WTC11 (cell line): Measurements from ENCODE around the gene DPYSL5. TPM values are rescaled to one million over a fixed set of nuclear protein-coding genes. Genes with fewer than 3 reads are reported as not detected.

Experiments used
- ATAC-seq: fragments of 200-7000 bp; cut with Tn5 transposase; 2 replicates; pipeline ENCODE4 v1.10.0; 2021; ENCODE audit warnings: mild to moderate bottlenecking, moderate library complexity
- CTCF ChIA-PET: fragments of 300-600 bp; sonication (Branson Sonifier 250); formaldehyde crosslinking; loops from one replicate; lab custom pipeline; 2021; ENCODE audit warnings: antibody characterized with exemption; lab: Charles Lee
- POLR2A ChIA-PET: fragments of 350-600 bp; sonication (Branson Sonifier 250); formaldehyde crosslinking; loops from one replicate; lab custom pipeline; 2021; ENCODE audit warnings: antibody characterized with exemption; lab: Charles Lee
- DNase-seq: peaks from one replicate; pipeline ENCODE4 v3.0.0; 2021; ENCODE audit warnings: low spot score
- H3K27ac Mint-ChIP-seq: 2 replicates; pipeline ENCODE4 v1.8.0; 2021; ENCODE audit warnings: mixed read lengths
- H3K27me3 Mint-ChIP-seq: 2 replicates; pipeline ENCODE4 v1.8.0; 2021; ENCODE audit warnings: low read depth, mild to moderate bottlenecking, moderate library complexity, mixed read lengths
- H3K36me3 Mint-ChIP-seq: 2 replicates; pipeline ENCODE4 v1.8.0; 2021; ENCODE audit warnings: mixed read lengths
- H3K4me1 Mint-ChIP-seq: 2 replicates; pipeline ENCODE4 v1.8.0; 2022; ENCODE audit warnings: mixed read lengths
- H3K4me3 Mint-ChIP-seq: 2 replicates; pipeline ENCODE4 v1.8.0; 2021; ENCODE audit warnings: mild to moderate bottlenecking, moderate library complexity, mixed read lengths
- H3K9me3 Mint-ChIP-seq: 2 replicates; pipeline ENCODE4 v1.8.0; 2021; ENCODE audit warnings: mixed read lengths
- ATF1 ChIP-seq: sonication (generic); formaldehyde crosslinking; IDR thresholded peaks from 2 replicates; pipeline ENCODE4 v1.8.1; 2023; ENCODE audit warnings: mild to moderate bottlenecking, moderate library complexity, missing genetic modification reagents
- CBFB ChIP-seq: sonication (generic); formaldehyde crosslinking; IDR thresholded peaks from 2 replicates; pipeline ENCODE4 v1.8.1; 2022; ENCODE audit warnings: mild to moderate bottlenecking, low read depth, missing genetic modification reagents
- ELF4 ChIP-seq: sonication (generic); formaldehyde crosslinking; IDR thresholded peaks from 2 replicates; pipeline ENCODE4 v1.8.1; 2022; ENCODE audit warnings: low read depth, mild to moderate bottlenecking, moderate library complexity, missing genetic modification reagents
- ETV6 ChIP-seq: sonication (generic); formaldehyde crosslinking; IDR thresholded peaks from 2 replicates; pipeline ENCODE4 v1.8.1; 2022; ENCODE audit warnings: mild to moderate bottlenecking, missing genetic modification reagents
- FOXJ3 ChIP-seq: sonication (generic); formaldehyde crosslinking; IDR thresholded peaks from 2 replicates; pipeline ENCODE4 v1.9.0; 2021; ENCODE audit warnings: missing genetic modification reagents, mild to moderate bottlenecking, borderline replicate concordance
- HMGA2 ChIP-seq: fragments of 250-450 bp; sonication (Bioruptor Pico); IDR thresholded peaks from 2 replicates; pipeline ENCODE4 v1.4.0; 2021; ENCODE audit warnings: mild to moderate bottlenecking, moderate library complexity
- MLX ChIP-seq: sonication (generic); formaldehyde crosslinking; IDR thresholded peaks from 2 replicates; pipeline ENCODE4 v1.8.1; 2023; ENCODE audit warnings: mild to moderate bottlenecking, missing genetic modification reagents, moderate library complexity
- NR2C2 ChIP-seq: sonication (generic); formaldehyde crosslinking; IDR thresholded peaks from 2 replicates; pipeline ENCODE4 v1.8.0; 2022; ENCODE audit warnings: mild to moderate bottlenecking, missing genetic modification reagents
- SP1 ChIP-seq: sonication (generic); formaldehyde crosslinking; conservative IDR thresholded peaks from 2 replicates; pipeline ENCODE4 v1.8.1; 2022; ENCODE audit warnings: missing genetic modification reagents
- STAT6 ChIP-seq: sonication (generic); formaldehyde crosslinking; conservative IDR thresholded peaks from 2 replicates; pipeline ENCODE4 v1.8.1; 2023; ENCODE audit warnings: mild to moderate bottlenecking, low read depth, missing genetic modification reagents, moderate library complexity
- ZNF121 ChIP-seq: sonication (generic); formaldehyde crosslinking; IDR thresholded peaks from 2 replicates; pipeline ENCODE4 v1.8.0; 2023; ENCODE audit warnings: missing genetic modification reagents
- ZNF263 ChIP-seq: sonication (generic); formaldehyde crosslinking; IDR thresholded peaks from 2 replicates; pipeline ENCODE4 v1.8.1; 2022; ENCODE audit warnings: low read depth, mild to moderate bottlenecking, moderate library complexity, missing genetic modification reagents
- ZNF281 ChIP-seq: sonication (generic); formaldehyde crosslinking; IDR thresholded peaks from 2 replicates; pipeline ENCODE4 v1.8.0; 2023; ENCODE audit warnings: mild to moderate bottlenecking, missing genetic modification reagents
- ZNF671 ChIP-seq: fragments of 250-450 bp; sonication (Bioruptor Pico); IDR thresholded peaks from 2 replicates; pipeline ENCODE4 v1.8.0; 2021; ENCODE audit warnings: mild to moderate bottlenecking
- total RNA-seq: library from RNA; stranded (reverse); gene quantifications from 3 replicates; pipeline ENCODE4 v1.2.3, GENCODE V29; 2021
- TF ChIP-seq, protein P1 (sequence below): sonication (generic); formaldehyde crosslinking; IDR thresholded peaks from 2 replicates; pipeline ENCODE4 v1.8.1; 2023; ENCODE audit warnings: mild to moderate bottlenecking, missing genetic modification reagents
- TF ChIP-seq, protein P2 (sequence below): sonication (generic); formaldehyde crosslinking; IDR thresholded peaks from 2 replicates; pipeline ENCODE4 v1.8.1; 2023; ENCODE audit warnings: mild to moderate bottlenecking, missing genetic modification reagents, borderline replicate concordance

Gene DPYSL5
- total RNA-seq, 1 experiment from 2014 or later = 12.1 TPM

GRCh38 chr2:26979741-26980140 is 131.8 kb downstream of the DPYSL5 start:
- Mint-ChIP-seq H3K36me3 (no peaks in the 10 kb centered on the region), H3K4me1 (peaks cover 13% of the 10 kb centered on the region), H3K27ac (no peak overlapping the region), H3K27me3 (no peaks in the 10 kb centered on the region), H3K9me3 (no peaks in the 10 kb centered on the region), H3K4me3 (no peak overlapping the region)
- ChIA-PET CTCF (interaction anchor here (0.7 to 2.1 kb wide), 3 partner anchors 18 to 45 kb away, joined by 3 to 5 read pairs (median 5); no protein-coding TSS in a partner anchor), POLR2A (no interaction called here)
- ATAC-seq (no peak), DNase-seq (no peak)
- TF ChIP-seq ZNF281 (no peak), FOXJ3 (CRISPR knock-in tag) (no peak), SP1 (CRISPR knock-in tag) (no peak), ATF1 (no peak), MLX (CRISPR knock-in tag) (no peak), ETV6 (CRISPR knock-in tag) (no peak), ELF4 (CRISPR knock-in tag) (no peak), STAT6 (no peak), ZNF671 (CRISPR knock-in tag) (no peak), CBFB (CRISPR knock-in tag) (no peak), ZNF263 (CRISPR knock-in tag) (no peak), NR2C2 (no peak), HMGA2 (CRISPR knock-in tag) (no peak), ZNF121 (CRISPR knock-in tag) (no peak)
- TF ChIP-seq, protein P1, sequence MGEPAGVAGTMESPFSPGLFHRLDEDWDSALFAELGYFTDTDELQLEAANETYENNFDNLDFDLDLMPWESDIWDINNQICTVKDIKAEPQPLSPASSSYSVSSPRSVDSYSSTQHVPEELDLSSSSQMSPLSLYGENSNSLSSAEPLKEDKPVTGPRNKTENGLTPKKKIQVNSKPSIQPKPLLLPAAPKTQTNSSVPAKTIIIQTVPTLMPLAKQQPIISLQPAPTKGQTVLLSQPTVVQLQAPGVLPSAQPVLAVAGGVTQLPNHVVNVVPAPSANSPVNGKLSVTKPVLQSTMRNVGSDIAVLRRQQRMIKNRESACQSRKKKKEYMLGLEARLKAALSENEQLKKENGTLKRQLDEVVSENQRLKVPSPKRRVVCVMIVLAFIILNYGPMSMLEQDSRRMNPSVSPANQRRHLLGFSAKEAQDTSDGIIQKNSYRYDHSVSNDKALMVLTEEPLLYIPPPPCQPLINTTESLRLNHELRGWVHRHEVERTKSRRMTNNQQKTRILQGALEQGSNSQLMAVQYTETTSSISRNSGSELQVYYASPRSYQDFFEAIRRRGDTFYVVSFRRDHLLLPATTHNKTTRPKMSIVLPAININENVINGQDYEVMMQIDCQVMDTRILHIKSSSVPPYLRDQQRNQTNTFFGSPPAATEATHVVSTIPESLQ (CRISPR knock-in tag) = no peak
- TF ChIP-seq, protein P2, sequence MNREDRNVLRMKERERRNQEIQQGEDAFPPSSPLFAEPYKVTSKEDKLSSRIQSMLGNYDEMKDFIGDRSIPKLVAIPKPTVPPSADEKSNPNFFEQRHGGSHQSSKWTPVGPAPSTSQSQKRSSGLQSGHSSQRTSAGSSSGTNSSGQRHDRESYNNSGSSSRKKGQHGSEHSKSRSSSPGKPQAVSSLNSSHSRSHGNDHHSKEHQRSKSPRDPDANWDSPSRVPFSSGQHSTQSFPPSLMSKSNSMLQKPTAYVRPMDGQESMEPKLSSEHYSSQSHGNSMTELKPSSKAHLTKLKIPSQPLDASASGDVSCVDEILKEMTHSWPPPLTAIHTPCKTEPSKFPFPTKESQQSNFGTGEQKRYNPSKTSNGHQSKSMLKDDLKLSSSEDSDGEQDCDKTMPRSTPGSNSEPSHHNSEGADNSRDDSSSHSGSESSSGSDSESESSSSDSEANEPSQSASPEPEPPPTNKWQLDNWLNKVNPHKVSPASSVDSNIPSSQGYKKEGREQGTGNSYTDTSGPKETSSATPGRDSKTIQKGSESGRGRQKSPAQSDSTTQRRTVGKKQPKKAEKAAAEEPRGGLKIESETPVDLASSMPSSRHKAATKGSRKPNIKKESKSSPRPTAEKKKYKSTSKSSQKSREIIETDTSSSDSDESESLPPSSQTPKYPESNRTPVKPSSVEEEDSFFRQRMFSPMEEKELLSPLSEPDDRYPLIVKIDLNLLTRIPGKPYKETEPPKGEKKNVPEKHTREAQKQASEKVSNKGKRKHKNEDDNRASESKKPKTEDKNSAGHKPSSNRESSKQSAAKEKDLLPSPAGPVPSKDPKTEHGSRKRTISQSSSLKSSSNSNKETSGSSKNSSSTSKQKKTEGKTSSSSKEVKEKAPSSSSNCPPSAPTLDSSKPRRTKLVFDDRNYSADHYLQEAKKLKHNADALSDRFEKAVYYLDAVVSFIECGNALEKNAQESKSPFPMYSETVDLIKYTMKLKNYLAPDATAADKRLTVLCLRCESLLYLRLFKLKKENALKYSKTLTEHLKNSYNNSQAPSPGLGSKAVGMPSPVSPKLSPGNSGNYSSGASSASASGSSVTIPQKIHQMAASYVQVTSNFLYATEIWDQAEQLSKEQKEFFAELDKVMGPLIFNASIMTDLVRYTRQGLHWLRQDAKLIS = no peak
